A673 (cell line): ENCODE data around the gene RSAD1. TPM values are rescaled to one million over a fixed set of nuclear protein-coding genes. Genes with fewer than 3 reads are reported as not detected.

Experiments
- BruUV-seq: library from RNA; stranded (reverse); fragments of 400-500 nt; replicated peaks from 2 replicates; lab custom pipeline; 2021; lab: Mats Ljungman, UMichigan
- CTCF ChIA-PET: fragments of 300-600 bp; sonication (Branson Sonifier 250); formaldehyde crosslinking; loops from one replicate; lab custom pipeline; 2022; ENCODE audit warnings: antibody characterized with exemption; lab: Charles Lee
- POLR2A ChIA-PET: fragments of 300-600 bp; sonication (Branson Sonifier 250); formaldehyde crosslinking; loops from one replicate; lab custom pipeline; 2022; ENCODE audit warnings: antibody characterized with exemption; ENCODE audit not compliant: low non-redundant PET; lab: Charles Lee
- DNase-seq: peaks from one replicate; pipeline ENCODE4 v3.0.0-alpha.2; 2015; ENCODE audit warnings: low spot score
- H3K27ac ChIP-seq: fragments of 200-600 bp; sonication (generic); 2 replicates; pipeline ENCODE4 v1.5.1; 2016; ENCODE audit warnings: mixed run types, low read depth, mild to moderate bottlenecking, mixed read lengths, antibody characterized with exemption, low read length; ENCODE audit not compliant: poor library complexity, severe bottlenecking
- H3K27me3 ChIP-seq: fragments of 200-600 bp; sonication (generic); replicated peaks from 2 replicates; pipeline ENCODE4 v1.6.1; 2017; ENCODE audit warnings: mixed run types, low read depth, mild to moderate bottlenecking, mixed read lengths, antibody characterized with exemption, low read length; ENCODE audit not compliant: insufficient read depth, poor library complexity
- H3K36me3 ChIP-seq: fragments of 200-600 bp; sonication (generic); 2 replicates; pipeline ENCODE4 v1.6.1; 2016; ENCODE audit warnings: mixed run types, mild to moderate bottlenecking, mixed read lengths, antibody characterized with exemption, low read length; ENCODE audit not compliant: insufficient read depth, poor library complexity, severe bottlenecking
- H3K4me1 ChIP-seq: fragments of 200-600 bp; sonication (generic); 2 replicates; pipeline ENCODE4 v1.6.1; 2017; ENCODE audit warnings: mixed run types, mild to moderate bottlenecking, mixed read lengths, antibody characterized with exemption, low read length; ENCODE audit not compliant: insufficient read depth, poor library complexity, severe bottlenecking
- H3K4me3 ChIP-seq: fragments of 200-600 bp; sonication (generic); 2 replicates; pipeline ENCODE4 v1.5.1; 2016; ENCODE audit warnings: low read depth, mixed run types, mild to moderate bottlenecking, mixed read lengths, low read length; ENCODE audit not compliant: poor library complexity, severe bottlenecking
- H3K9me3 ChIP-seq: fragments of 200-600 bp; sonication (generic); 2 replicates; pipeline ENCODE4 v1.6.1; 2016; ENCODE audit warnings: mixed run types, low read depth, mild to moderate bottlenecking, mixed read lengths, antibody characterized with exemption, low read length; ENCODE audit not compliant: poor library complexity, severe bottlenecking
- CTCF ChIP-seq: fragments of 300-800, 200-600 bp; sonication (generic); conservative IDR thresholded peaks from 2 replicates; pipeline ENCODE4 v1.5.1; 2017; ENCODE audit warnings: low read depth, mild to moderate bottlenecking, antibody characterized with exemption, low read length, moderate library complexity, mixed read lengths
- EZH2 ChIP-seq: fragments of 200-600 bp; sonication (generic); IDR thresholded peaks from 2 replicates; pipeline ENCODE4 v1.6.1; 2017; ENCODE audit warnings: borderline replicate concordance, low read depth, mild to moderate bottlenecking, mixed read lengths, antibody characterized with exemption, low read length; ENCODE audit not compliant: poor library complexity, severe bottlenecking
- intact Hi-C: fragments of 100-400 bp; cut with micrococcal nuclease; formaldehyde crosslinking; loops from one replicate; pipeline ENCODE4 v1.10.0; 2022; ENCODE audit not compliant: unreplicated experiment
- total RNA-seq: library from RNA; stranded (reverse); gene quantifications from 2 replicates; pipeline ENCODE4 v1.2.3, GENCODE V29; 2021

Gene RSAD1
- total RNA-seq, 1 experiment from 2014 or later: 44.3 TPM

GRCh38 chr17:50517011-50517410 lies 38.4 kb downstream of the RSAD1 start:
- H3K36me3 ChIP-seq: no peaks in the 10 kb centered on the region
- no peaks in the 10 kb centered on the region for H3K4me1 ChIP-seq
- ChIA-PET POLR2A (no interaction called here), CTCF (no interaction called here)
- no peaks in the 10 kb centered on the region for H3K9me3 ChIP-seq
- intact Hi-C loops: no loop called here
- TF ChIP-seq CTCF (no peak), EZH2 (no peak)
- BruUV-seq: no TSS peak
- H3K4me3 ChIP-seq: no peak overlapping the region
- H3K27me3 ChIP-seq: no peaks in the 10 kb centered on the region
- DNase-seq: no peak
- no peak overlapping the region for H3K27ac ChIP-seq

GRCh38 chr17:50517504-50518383 lies 39.1 kb downstream of the RSAD1 start:
- CTCF ChIA-PET: no interaction called here
- DNase-seq: no peak
- no peaks in the 10 kb centered on the region for H3K9me3 ChIP-seq
- intact Hi-C loops: no loop called here
- no peaks in the 10 kb centered on the region for H3K36me3 ChIP-seq
- BruUV-seq: no TSS peak
- TF ChIP-seq EZH2 (no peak), CTCF (no peak)
- H3K4me1 ChIP-seq: no peaks in the 10 kb centered on the region
- POLR2A ChIA-PET: no interaction called here
- no peak overlapping the region for H3K27ac ChIP-seq
- no peak overlapping the region for H3K4me3 ChIP-seq
- H3K27me3 ChIP-seq: no peaks in the 10 kb centered on the region

GRCh38 chr17:50518384-50519023 lies 39.8 kb downstream of the RSAD1 start:
- no peaks in the 10 kb centered on the region for H3K27me3 ChIP-seq
- DNase-seq: no peak
- H3K4me3 ChIP-seq: no peak overlapping the region
- CTCF ChIA-PET: no interaction called here
- POLR2A ChIA-PET: no interaction called here
- no TSS peak for BruUV-seq
- H3K36me3 ChIP-seq: no peaks in the 10 kb centered on the region
- no peak for TF ChIP-seq CTCF
- no peak for TF ChIP-seq EZH2
- H3K9me3 ChIP-seq: no peaks in the 10 kb centered on the region
- intact Hi-C loops: no loop called here
- no peak overlapping the region for H3K27ac ChIP-seq
- no peaks in the 10 kb centered on the region for H3K4me1 ChIP-seq
